ENCODE results near the gene INAVA. TPM values are rescaled to one million over a fixed set of nuclear protein-coding genes. Genes with fewer than 3 reads are reported as not detected.
A peak's percentile ranks its signal among the peaks of the same experiment; 100 is the strongest.

The INAVA gene
- total and polyA plus RNA-seq, 2 of the 13 experiments (the other 11 are each of a cell fraction or from before 2014, with no cell fraction given): 6.0 to 13.5 TPM

GRCh38 chr1:200888349-200888838, 6.3 kb upstream of the INAVA start:
- ChIA-PET CTCF (ENCODE audit: low intra/inter-chr PET ratio, low total read pairs) (no interaction called here), POLR2A (interaction anchor here (0.8 to 2.9 kb wide), 10 partner anchors 8 to 219 kb away, joined by 3 to 40 read pairs (median 8); partner anchors contain the start of gene DDX59)
- Histone ChIP-seq H3K9ac (ENCODE audit: insufficient read depth, low read depth, low read length) (peak overlapping the region; percentile 39; the same call in 1 of the 2 replicates), H3K79me2 (ENCODE audit: insufficient read depth, low read length) (peaks cover 3% of the 10 kb centered on the region), H3K36me3 (replicated peaks in 1 of 2; ENCODE audit: control insufficient read depth in 1 of 2, insufficient read depth in 2 of 2, low read length in 2 of 2) (no peaks in the 10 kb centered on the region), H3K4me1 (ENCODE audit: insufficient read depth, low read length) (peaks cover 64% of the 10 kb centered on the region), H2AFZ (ENCODE audit: low read length) (no peak overlapping the region), H3K9me3 (ENCODE audit: low read length) (no peaks in the 10 kb centered on the region), H3K4me3 (replicated peaks in 1 of 3; ENCODE audit: insufficient read depth in 1 of 3, low read depth in 2 of 3, low read length in 3 of 3) (peak overlapping the region; percentile 45 to 63 (median 46)), H3K4me2 (ENCODE audit: low read depth, low read length) (peak overlapping the region; percentile 94), H4K20me1 (ENCODE audit: insufficient read depth, low read length) (no peaks in the 10 kb centered on the region), H3K27ac (ENCODE audit: extremely low read length, insufficient read depth, low read length) (no peak overlapping the region), H3K27me3 (ENCODE audit: control insufficient read depth in 1 of 2, insufficient read depth in 2 of 2, low read length in 2 of 2) (no peaks in the 10 kb centered on the region)
- FAIRE-seq (peak; percentile 87), DNase-seq (ENCODE audit: low spot score) (peak; percentile 67), ATAC-seq (peak; percentile 71)
- no TSS peak for BruUV-seq (replicated peaks)
- 0% methylated on average over 4 of the region's 7 CpGs for WGBS (ENCODE audit: low lambda C conversion rate)
- in situ Hi-C loops (cut with HindIII; ENCODE audit: extremely low pct_ligation_motif_present, low pct_unique_long_range_greater_than_20kb): no loop called here
- intact Hi-C loops (cut with micrococcal nuclease; ENCODE audit: unreplicated experiment): no loop called here
- TF ChIP-seq LCORL (IDR thresholded peaks at IDR 0.05): no peak
- peak; percentile 53; the same call in 1 of the 2 replicates for TF ChIP-seq LCORL (CRISPR knock-in tag; IDR thresholded peaks at IDR 0.05)
- TF ChIP-seq CBX5 (CRISPR knock-in tag; IDR thresholded peaks at IDR 0.05; ENCODE audit: borderline replicate concordance): no peak
- TF ChIP-seq ZNF687 (CRISPR knock-in tag; IDR thresholded peaks at IDR 0.05): peak; percentile 73
- peak; percentile 66; the same call in 1 of the 2 replicates for TF ChIP-seq ZFP91 (CRISPR knock-in tag; IDR thresholded peaks at IDR 0.05; ENCODE audit: borderline replicate concordance)
- peak; percentile 42; the same call in 1 of the 2 replicates for TF ChIP-seq ZNF512B (CRISPR knock-in tag; IDR thresholded peaks at IDR 0.05; ENCODE audit: borderline replicate concordance)
- TF ChIP-seq CTCF (CRISPR knock-in tag; IDR thresholded peaks at IDR 0.05): 0 out of 2 replicates have a peak, but pooled peaks have one; percentile 20
- TF ChIP-seq ZNF350 (CRISPR knock-in tag; IDR thresholded peaks at IDR 0.05; ENCODE audit: borderline replicate concordance, low read depth): 0 out of 2 replicates have a peak, but pooled peaks have one; percentile 26
- peak; percentile 13; the same call in 1 of the 2 replicates for TF ChIP-seq TFDP2 (CRISPR knock-in tag; IDR thresholded peaks at IDR 0.05)
- TF ChIP-seq CAMTA2 (CRISPR knock-in tag; IDR thresholded peaks at IDR 0.05; ENCODE audit: borderline replicate concordance): no peak
- peak; percentile 23; the same call in 1 of the 2 replicates for TF ChIP-seq NRL (CRISPR knock-in tag; IDR thresholded peaks at IDR 0.05; ENCODE audit: borderline replicate concordance)
